Stimulated activated CD8-positive, alpha-beta memory T cell treated with anti-CD3 and anti-CD28 coated beads, Interleukin-7, amount 100 ng/mL, for 4 hours (primary cell): ENCODE data around the gene FXYD6.
"Not testable (repeated sequence)": the region's sequence is repeated elsewhere in the genome, so short reads cannot be mapped to it uniquely, and the experiment has no call there.

Experiments used
- DNase-seq, 2 donors: peaks; one replicate each; pipeline ENCODE4 v3.0.0-alpha.2; 2020; ENCODE audit warnings: low read depth in 2 of 2

The FXYD6 gene

DNA sequence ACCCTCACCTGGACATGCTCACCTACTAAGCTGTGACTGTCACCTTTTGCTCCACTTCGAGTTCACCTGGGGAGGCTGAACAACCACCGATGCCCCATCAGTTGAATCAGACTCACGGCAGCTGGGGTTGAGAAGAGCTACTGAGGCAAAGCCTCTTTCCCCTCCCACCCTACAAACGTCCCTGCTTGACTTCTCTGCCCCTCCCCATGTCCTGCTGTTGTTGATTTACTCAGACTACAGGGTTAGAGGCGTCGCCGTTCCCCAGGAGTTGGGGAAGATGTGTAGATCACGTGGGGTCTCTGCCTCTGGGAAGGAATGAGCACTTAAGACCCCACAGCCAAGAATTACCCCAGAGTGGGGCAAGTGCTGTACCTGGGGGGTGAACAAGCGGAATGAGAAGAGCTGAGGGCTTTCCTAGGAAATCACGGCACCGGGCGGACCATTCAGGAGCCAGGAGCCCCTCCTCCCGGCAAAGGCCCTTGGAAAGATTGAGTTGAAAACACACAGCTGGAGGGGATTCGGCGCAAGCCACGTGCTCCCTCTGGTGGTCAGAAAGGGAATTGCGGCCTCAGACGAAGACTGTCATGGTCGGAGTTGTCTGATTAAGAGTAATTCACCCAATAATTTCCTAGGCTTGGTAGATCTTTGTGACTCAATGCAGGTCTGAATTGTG lies 59.0 kb downstream of the FXYD6 start:
- peak; percentile 74 to 81 for DNase-seq

DNA sequence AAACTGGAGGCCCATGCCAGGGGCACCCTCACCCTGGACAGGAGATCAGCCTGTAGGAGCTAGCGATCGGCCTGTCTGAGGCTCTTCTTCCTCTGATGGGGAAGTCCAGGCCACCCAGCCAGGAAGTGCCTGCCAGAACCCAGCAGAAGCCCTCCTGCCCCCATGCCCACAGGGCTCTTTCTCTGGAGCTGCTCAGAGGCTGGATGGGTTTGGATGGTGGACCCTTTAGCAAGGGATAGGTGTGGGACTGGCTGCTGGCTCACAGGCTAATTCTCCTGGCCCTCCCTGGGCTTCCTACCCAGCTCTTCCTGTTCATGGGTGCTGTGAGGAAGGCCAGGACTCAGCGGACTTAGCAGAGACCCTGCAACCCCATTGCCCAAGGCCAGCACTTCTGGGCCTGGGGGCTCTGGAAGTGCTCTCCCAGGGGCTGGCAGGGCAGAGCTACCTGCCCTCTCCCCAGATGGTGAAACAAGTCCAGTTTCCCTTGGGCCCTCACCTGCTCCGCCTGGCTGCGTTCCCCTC lies 59.6 kb downstream of the FXYD6 start:
- no peak for DNase-seq

- DNase-seq, result no peak
Measured at GRCh38 chr11:117816151-117816741, 60.2 kb downstream of the FXYD6 start.

DNA sequence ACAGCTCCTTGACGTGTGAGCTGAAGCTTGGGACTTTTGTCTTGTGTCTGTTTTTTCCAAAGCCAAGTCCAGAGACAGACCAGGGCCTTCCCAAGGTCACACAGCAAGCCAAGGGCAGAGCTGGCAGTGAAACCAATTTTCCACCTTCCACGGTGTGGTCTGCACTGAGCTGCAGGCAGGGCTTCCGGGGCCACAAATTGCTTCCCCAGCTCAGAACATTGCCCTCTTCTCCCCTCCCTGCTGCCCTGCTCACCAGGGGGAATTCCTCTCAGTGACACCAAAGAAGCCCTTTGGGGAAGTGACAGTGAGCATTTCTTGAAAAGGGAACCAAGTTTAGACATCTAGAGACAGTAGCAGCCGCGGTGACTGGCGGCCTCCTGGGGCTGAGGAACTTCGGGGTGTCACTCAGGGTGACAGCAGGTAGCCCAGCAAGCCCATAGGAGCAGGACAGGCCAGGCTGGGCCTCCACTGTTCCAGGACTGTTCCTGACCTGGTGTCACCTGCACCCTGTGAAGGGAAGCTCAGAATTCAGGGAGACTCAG lies 61.1 kb downstream of the FXYD6 start:
- DNase-seq, result peak; percentile 68

GRCh38 chr11:117814766-117815261 lies 61.6 kb downstream of the FXYD6 start:
- peak; percentile 66 to 71 for DNase-seq

GRCh38 chr11:117814204-117814765 lies 62.2 kb downstream of the FXYD6 start:
- no peak for DNase-seq

- not testable (repeated sequence) for DNase-seq
Measured at GRCh38 chr11:117810056-117810451, 66.4 kb downstream of the FXYD6 start.

DNA sequence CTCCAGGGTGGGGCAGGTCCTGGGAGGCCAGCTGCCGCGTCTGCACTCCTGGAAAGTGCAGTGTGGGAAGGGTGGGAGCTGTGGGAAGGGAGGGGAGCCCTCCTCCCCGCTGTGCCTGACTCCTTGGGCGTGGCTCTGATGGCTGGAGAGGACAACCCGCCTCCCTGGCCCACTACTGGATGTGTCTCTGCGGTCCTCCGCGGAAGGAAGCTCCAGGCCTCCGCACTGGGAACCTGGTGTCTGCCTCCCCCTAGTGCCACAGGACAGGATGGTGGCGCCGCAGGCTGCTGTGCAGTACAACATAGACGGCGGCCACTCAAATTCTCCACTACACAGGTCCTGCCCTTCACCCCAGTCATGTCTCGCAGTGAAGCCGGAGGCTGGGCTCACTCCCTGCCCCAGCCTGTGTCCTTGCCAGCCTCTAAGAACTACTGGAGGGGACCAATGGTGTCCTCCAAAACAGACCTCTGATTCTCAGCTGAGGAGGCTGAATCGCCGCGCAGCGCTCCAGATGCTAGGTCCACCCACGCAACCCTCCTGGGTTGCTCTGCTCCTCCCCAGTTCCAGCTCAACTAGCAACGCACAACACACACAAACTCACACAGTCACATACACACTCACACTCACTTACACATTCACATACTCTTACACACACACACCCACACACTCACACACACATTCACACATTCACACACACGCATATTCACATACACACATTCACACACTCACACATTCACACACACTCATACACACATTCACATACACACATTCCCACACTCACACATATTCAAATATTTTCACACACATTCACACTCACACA lies 67.0 kb downstream of the FXYD6 start:
- no peak for DNase-seq

GRCh38 chr11:117808784-117809183 lies 67.7 kb downstream of the FXYD6 start:
- DNase-seq, result no peak

DNA sequence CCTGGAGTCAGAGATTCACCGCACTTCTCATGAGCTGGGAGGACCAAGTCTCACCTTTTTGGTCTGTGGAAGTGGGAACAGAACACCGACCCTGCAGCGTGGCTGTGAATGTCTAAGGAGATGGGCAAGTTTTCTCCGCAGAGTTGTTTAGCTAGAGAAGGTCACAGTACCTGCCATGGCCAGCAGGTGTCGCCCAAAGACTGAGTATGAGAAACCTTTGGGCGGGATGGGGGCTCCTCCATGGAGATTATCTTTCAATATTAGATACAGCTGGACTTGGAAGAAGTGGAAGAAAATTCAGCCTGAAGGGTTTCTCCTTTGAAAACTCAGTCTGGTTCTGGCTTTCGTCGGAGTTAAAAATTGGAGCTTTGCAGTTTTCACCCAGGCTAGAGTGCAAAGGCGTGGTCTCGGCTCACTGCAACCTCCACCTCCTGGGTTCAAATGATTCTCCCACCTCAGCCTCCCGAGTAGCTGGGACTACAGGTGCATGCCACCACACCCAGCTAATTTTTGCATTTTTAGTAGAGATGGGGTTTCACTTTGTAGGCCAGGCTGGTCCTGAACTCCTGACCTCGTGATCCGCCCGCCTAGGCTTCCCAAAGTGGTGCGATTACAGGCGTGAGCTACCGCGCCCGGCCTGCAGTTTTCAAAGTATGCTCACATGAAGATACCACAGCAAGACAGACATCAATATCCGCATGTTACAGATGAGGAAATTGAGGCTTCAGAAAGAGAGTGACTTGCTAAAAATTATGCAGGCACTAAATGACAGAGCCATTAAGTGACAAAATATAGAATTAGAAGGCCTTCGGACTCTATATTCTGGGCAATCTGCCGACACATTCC lies 68.8 kb downstream of the FXYD6 start:
- peak; percentile 33 to 67 for DNase-seq

DNA sequence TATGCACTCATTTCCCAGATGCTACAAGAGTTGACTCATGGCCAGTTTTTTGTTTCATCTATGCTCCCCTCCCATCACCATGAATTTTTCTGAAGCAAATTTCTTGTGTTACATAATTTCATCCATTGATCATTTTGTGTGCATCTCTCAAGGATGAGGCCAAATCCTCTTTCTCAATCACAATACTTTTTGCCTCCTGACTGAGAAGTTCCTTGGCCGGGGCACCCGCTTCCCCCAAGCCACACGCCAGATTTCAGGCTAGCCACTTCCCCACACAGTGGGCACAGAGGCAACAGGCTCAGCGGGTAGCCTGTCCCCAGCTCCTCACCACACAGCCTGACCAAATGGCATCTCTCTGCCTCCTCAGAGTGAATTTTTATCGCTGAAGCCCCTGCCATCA lies 69.6 kb downstream of the FXYD6 start:
- DNase-seq, result no peak

DNA sequence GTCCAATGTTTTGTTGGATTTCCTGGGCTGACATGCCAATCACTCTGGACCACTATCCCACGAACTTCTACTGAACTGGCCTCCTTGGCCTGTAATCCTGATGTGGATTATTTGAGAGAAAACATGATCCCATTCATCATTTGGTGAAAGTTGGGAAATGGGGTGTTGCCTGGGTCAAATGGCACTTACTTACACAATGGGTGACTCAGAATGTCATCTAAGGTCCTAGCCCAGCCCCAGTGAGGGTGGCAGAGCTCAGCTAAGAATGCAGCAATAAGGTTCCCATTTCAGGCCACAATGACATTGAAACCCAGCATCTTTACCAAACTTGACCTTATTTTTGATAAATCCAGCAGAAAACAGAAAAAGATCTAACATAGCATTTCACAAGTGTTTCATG lies 71.4 kb downstream of the FXYD6 start:
- no peak for DNase-seq

GRCh38 chr11:117803896-117804295 lies 72.6 kb downstream of the FXYD6 start:
- no peak for DNase-seq

- no peak for DNase-seq
Measured at GRCh38 chr11:117799634-117800033, 76.8 kb downstream of the FXYD6 start.

DNA sequence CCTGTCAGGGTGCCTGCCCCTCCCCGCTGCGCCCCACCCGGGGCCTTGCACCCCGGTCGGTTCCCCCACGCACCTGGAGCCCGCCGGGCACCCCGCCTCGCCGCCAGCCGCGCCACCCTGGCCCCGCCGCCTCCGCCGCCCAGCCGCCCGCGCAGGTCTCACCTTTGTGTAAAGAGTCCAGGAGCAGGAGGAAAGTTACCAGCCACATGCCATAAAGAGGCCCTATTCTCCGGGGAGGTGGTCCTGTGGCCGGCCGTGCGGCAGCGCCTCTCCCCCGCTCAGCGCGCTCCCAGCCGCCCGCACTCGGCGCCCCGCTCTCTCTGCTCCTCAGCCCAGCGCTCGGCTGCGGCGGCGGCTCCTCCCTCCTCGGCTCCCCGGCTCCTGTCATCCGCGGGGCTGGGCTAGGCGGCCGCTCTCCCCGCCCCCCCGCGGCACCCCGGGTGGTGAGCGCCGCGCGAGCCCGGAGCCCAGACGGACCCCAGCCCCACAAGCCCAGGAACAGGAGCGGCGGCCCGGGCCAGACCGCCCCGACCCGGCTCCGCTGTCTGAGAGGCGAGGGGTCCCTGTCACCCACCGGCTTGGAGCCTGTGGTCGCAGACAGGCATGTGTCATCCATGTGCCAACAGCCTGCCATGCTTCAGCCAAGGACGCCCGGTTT lies 79.5 kb downstream of the FXYD6 start, which contains the start of gene DSCAML1:
Gene DSCAML1 (minus strand): TSS at position 345 of the 658 bp plus-strand sequence. CDS start 137 bp downstream, at position 208.
- DNase-seq, result peak in 1 of 2 donors; percentile 35

DNA sequence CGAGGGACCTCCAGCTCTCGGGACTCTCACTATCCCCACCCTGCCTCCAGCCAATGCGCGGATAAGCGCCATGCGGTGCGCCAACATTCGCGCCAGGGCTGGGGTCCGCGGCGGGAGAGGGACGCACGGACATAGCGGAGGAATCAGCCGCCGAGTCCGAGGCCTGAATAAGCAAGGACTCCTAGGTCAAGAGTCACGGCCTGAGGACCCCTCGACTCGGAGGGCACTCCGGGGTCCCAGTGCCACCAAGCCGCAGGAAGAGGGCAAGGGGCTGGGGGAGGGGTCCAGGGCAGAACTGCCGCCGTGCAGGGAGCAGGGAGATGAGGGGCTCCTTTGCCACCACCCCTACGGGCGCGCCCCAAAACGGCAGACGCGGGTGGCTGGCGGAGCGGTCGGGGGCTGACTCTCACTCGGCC lies 80.0 kb downstream of the FXYD6 start:
- no peak for DNase-seq

DNA sequence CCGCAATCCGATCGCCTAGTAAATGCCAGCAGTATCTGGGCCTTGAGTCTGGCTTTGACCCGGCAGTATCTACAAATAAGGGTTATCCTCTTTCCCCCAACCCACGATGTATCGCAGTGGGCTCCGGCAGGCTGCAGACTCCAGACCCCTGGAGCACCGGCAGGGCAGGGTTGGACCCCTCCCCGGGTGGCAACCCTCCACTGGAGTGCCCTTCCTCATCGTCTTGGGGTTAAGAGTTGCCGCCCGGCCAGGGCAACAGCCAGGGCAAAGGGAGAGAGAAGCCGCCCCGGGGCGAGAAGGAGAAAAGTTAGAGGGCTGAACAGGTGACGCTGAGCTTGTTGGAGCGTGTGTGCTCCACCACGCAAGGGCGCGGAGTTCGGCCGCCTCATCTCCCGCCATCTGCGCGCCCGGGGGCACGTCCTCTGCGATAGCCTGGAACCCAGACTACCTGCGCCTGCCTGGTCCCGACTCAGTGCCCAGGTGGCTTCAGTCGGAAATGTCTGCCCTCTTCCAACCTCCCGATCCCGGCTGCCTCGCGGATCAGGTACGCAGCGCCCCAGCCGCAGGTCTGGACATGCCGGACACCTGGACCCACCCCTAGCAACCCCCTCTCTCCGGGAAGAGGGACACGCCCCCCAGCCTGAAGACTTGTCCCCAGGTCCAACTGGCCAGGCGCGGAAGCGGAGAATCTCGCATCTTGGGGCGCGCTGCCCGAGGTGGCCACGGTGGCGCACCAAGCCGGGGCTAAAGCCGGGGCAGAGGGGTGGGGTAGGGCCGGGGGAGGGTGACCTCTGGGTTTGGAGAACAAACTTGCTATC lies 80.6 kb downstream of the FXYD6 start:
- no peak for DNase-seq

DNA sequence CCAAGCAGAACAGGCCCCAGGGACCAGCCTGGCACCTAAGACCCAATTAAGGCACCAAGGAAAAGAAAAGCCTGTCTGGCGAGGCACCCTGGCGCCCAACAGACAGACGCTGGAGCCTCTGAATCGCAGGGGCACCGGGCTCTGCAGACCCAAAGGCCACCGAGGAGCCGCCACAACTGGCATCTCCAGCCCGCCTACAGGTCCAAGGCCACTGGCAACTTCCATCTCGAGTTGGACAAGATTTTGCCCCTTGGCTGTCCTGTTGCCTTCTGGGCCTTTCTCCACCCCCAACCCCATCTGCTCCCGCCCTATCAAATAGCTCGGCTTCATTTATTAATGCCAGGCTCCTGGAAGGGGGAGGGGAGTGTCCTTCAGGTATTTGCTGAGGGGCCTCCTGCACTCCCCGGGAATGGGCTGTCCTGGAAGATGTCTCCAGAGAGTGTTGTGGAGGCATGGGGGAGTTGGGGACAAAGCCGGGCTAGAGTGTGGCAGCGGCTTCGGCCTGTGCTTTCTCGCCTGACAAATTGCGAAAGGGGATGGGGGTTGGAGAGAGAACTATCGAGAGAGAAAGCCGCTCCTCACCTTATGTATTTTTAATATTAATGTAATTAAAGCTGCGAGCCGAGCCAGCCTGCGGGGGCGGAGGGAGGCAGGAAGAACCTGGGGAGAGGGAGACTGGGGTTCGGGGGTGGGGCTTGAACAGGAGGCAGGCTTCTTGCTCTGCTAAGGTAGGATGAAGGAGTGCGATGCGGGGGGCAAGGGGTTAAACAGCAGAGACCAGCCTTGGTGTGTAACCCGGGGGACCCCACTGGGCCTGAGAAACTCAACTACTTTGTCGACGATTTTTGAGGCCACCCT lies 81.5 kb downstream of the FXYD6 start:
- DNase-seq, result no peak
